Spleen (tissue), 7 donors: ENCODE measurements around the gene AHNAK2.

Experiments
- CTCF ChIP-seq, 11 experiments: fragments of 200-600 bp in 7 of 11; fragments of 450-650 bp in 4 of 11; sonication (generic) in 4 of 11; IDR thresholded peaks in 8 of 11; conservative IDR thresholded peaks in 3 of 11; 1 replicate in 7 of 11; 2 replicates in 4 of 11; pipeline versions ENCODE4 v1.4.0 to v1.8.0; 2016 to 2021; ENCODE audit warnings: antibody characterized with exemption in 11 of 11, inconsistent platforms in 4 of 11, mild to moderate bottlenecking in 1 of 11
- POLR2A ChIP-seq, 3 donors: fragments of 450-650 bp; IDR thresholded peaks; one replicate each; pipeline ENCODE4 v1.5.1; 2017; ENCODE audit warnings: antibody characterized with exemption in 3 of 3, mild to moderate bottlenecking in 1 of 3
- POLR2AphosphoS5 ChIP-seq, 3 donors: sonication (generic); formaldehyde crosslinking; IDR thresholded peaks; one replicate each; pipeline ENCODE4 v1.5.1; 2017; ENCODE audit warnings: antibody characterized with exemption in 3 of 3
- donor health status: DM: no; HTN: no; CAD: no; lungs with moderate emphysema.
- donor health status: DM: no; HTN: no; CAD: no.
- donor health status: DM: no; HTN: no; CAD: no.

GRCh38 chr14:104972301-104973134 is 5.7 kb downstream of the AHNAK2 start:
- no peak for TF ChIP-seq POLR2A (IDR thresholded peaks at IDR 0.05)
- no peak for TF ChIP-seq CTCF (IDR thresholded peaks at IDR 0.05 in 8 of 11, conservative IDR thresholded peaks at IDR 0.05 in 3 of 11)
- TF ChIP-seq POLR2AphosphoS5 (IDR thresholded peaks at IDR 0.05) = no peak
